ENCODE data around the gene SELENOF.

The SELENOF gene

GRCh38 chr1:86913896-86914600 is at the start of gene SELENOF:
Gene SELENOF, minus strand, starts transcription at chr1:86914126. Its CDS starts 15 bp downstream, at chr1:86914111.
- FAIRE-seq, result peak; percentile 99

- no peak for FAIRE-seq
Measured at GRCh38 chr1:86960548-86960947, 46.6 kb upstream of the SELENOF start.

- FAIRE-seq, result no peak
Measured at GRCh38 chr1:86957221-86957620, 43.3 kb upstream of the SELENOF start.

GRCh38 chr1:86956221-86956620 is 42.3 kb upstream of the SELENOF start:
- no peak for FAIRE-seq

- FAIRE-seq, result no peak
Measured at GRCh38 chr1:86955678-86956077, 41.8 kb upstream of the SELENOF start.

GRCh38 chr1:86953167-86953566 is 39.2 kb upstream of the SELENOF start:
- FAIRE-seq, result no peak

GRCh38 chr1:86951430-86951829 is 37.5 kb upstream of the SELENOF start:
- no peak for FAIRE-seq

- no peak for FAIRE-seq
Measured at GRCh38 chr1:86950712-86951419, 36.9 kb upstream of the SELENOF start.

- no peak for FAIRE-seq
Measured at GRCh38 chr1:86948212-86948611, 34.3 kb upstream of the SELENOF start.

- FAIRE-seq, result peak; percentile 56
Measured at GRCh38 chr1:86942743-86943142, 28.8 kb upstream of the SELENOF start.

- FAIRE-seq, result no peak
Measured at GRCh38 chr1:86942042-86942441, 28.1 kb upstream of the SELENOF start.

- no peak for FAIRE-seq
Measured at GRCh38 chr1:86940599-86940998, 26.7 kb upstream of the SELENOF start.

- FAIRE-seq, result no peak
Measured at GRCh38 chr1:86939406-86939805, 25.5 kb upstream of the SELENOF start.

- no peak for FAIRE-seq
Measured at GRCh38 chr1:86938855-86939254, 24.9 kb upstream of the SELENOF start.

- FAIRE-seq, result no peak
Measured at GRCh38 chr1:86938450-86938849, 24.5 kb upstream of the SELENOF start.

- no peak for FAIRE-seq
Measured at GRCh38 chr1:86933562-86934377, 19.8 kb upstream of the SELENOF start.

GRCh38 chr1:86933051-86933450 is 19.1 kb upstream of the SELENOF start:
- FAIRE-seq, result no peak

GRCh38 chr1:86928819-86929218 is 14.9 kb upstream of the SELENOF start:
- FAIRE-seq, result no peak

GRCh38 chr1:86926883-86927282 is 13.0 kb upstream of the SELENOF start:
- FAIRE-seq, result no peak

- FAIRE-seq, result no peak
Measured at GRCh38 chr1:86925742-86926141, 11.8 kb upstream of the SELENOF start.

GRCh38 chr1:86924324-86924960 is 10.5 kb upstream of the SELENOF start:
- FAIRE-seq, result no peak

GRCh38 chr1:86922445-86922844 is 8.5 kb upstream of the SELENOF start:
- FAIRE-seq, result no peak

GRCh38 chr1:86916752-86917151 is 2.8 kb upstream of the SELENOF start:
- FAIRE-seq, result no peak
